Left renal cortex interstitium (tissue), 4 donors: ENCODE measurements around the gene EMC7. TPM values are rescaled to one million over a fixed set of nuclear protein-coding genes. Genes with fewer than 3 reads are reported as not detected.

Source experiments
- DNase-seq, 4 donors: peaks; one replicate each; pipeline ENCODE4 v3.0.0-alpha.2; 2013; ENCODE audit warnings: low read depth in 4 of 4, low spot score in 2 of 4, missing footprints in 1 of 4
- polyA plus RNA-seq, 4 donors: library from polyadenylated mRNA; unstranded; fragments of 120-200 nt; gene quantifications; one replicate each; pipeline ENCODE4 v1.2.1, GENCODE V29; 2013; ENCODE audit not compliant: insufficient read length in 4 of 4

Gene EMC7
- polyA plus RNA-seq, 4 donors: 77.3 to 103 (median 83.4) TPM

GRCh38 chr15:34039790-34040113, 61.9 kb downstream of the EMC7 start:
- DNase-seq: no peak

GRCh38 chr15:34038871-34039789, 62.5 kb downstream of the EMC7 start, which contains the start of gene AVEN:
Gene AVEN (minus strand): TSS chr15:34039204. CDS start chr15:34039046, 158 bp downstream.
- no peak for DNase-seq

- DNase-seq: peak in 3 of 4 donors; percentile 55 to 63 (median 62)
Observed at GRCh38 chr15:34038023-34038870, 63.4 kb downstream of the EMC7 start.

Other genes starting within 250 kb of the EMC7 start
- under 1 TPM; 0.16 to 0.44 (median 0.31) TPM for gene CHRM5, start 133.4 kb downstream of the EMC7 start, polyA plus RNA-seq
- gene AVEN, start 62.7 kb downstream of the EMC7 start, polyA plus RNA-seq: 10 to 100 TPM; 15.3 to 16.6 (median 15.8) TPM
- gene PGBD4, start 221 bp upstream of the EMC7 start, polyA plus RNA-seq: 1 to 10 TPM; 1.6 to 2.6 (median 2.3) TPM
- gene KATNBL1, start 108.2 kb upstream of the EMC7 start, polyA plus RNA-seq: 10 to 100 TPM; 49.1 to 99.3 (median 64.9) TPM
- 100 to 1,000 TPM; 115 to 139 (median 131) TPM for gene EMC4, start 123.2 kb upstream of the EMC7 start, polyA plus RNA-seq
- gene SLC12A6, start 235.9 kb upstream of the EMC7 start, polyA plus RNA-seq: 10 to 100 TPM; 16.6 to 29.3 (median 24.0) TPM
- 100 to 1,000 TPM; 117 to 152 (median 136) TPM for gene NOP10, start 241.3 kb upstream of the EMC7 start, polyA plus RNA-seq
- gene NUTM1, start 241.5 kb upstream of the EMC7 start, polyA plus RNA-seq: under 1 TPM in 2 of 4 donors, not detected in 2; 0.08 TPM